ENCODE results near the gene ATCAY.
A peak's percentile ranks its signal among the peaks of the same experiment; 100 is the strongest.
"Not testable (repeated sequence)": the region's sequence is repeated elsewhere in the genome, so short reads cannot be mapped to it uniquely, and the experiment has no call there.

The ATCAY gene

DNA sequence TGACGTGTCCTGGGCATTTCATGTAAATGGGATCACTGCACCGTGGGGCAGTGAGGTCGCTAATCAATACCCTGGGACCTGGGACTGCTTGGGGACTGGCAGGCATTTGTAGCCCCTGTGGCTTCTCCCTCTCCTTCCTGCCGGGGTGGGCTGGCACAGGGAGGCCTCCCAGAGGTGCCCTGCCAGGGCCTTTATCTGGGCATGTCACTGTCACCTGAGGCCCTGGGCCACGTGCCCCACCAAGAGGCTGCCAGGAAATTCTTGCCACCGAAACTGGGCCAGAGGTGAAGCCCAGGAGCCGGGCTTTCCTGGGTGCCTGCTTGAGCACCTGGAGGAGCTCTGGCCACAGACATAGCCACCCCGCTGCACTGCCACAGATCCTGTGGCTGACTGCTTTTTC is 50.6 kb downstream of the ATCAY start:
- H3K4me3 ChIP-seq (ENCODE audit: low read depth, low read length) = no peak overlapping the region
- H3K27ac ChIP-seq = no peak overlapping the region
- no peak for TF ChIP-seq CTCF (IDR thresholded peaks at IDR 0.05; ENCODE audit: low read depth, low read length)
- no peak for DNase-seq
- H3K27me3 ChIP-seq (ENCODE audit: insufficient read depth, low read depth, severe bottlenecking) = no peaks in the 10 kb centered on the region
- H3K36me3 ChIP-seq = peaks cover 3% of the 10 kb centered on the region; the same call in 1 of the 2 replicates
- no peaks in the 10 kb centered on the region for H3K9me3 ChIP-seq (ENCODE audit: severe bottlenecking)

- no peak for TF ChIP-seq CTCF (IDR thresholded peaks at IDR 0.05; ENCODE audit: low read depth, low read length)
- no peak within 1 kb of the TSS for H3K4me3 ChIP-seq (ENCODE audit: low read depth, low read length)
Measured at GRCh38 chr19:3932931-3933810, 52.7 kb downstream of the ATCAY start, which contains the start of gene NMRK2. TSS of gene NMRK2 (plus strand) at chr19:3933069. CDS start at chr19:3933672, 603 bp downstream.

GRCh38 chr19:3936506-3937442 is 56.3 kb downstream of the ATCAY start:
- Histone ChIP-seq H3K27ac (no peak overlapping the region), H3K4me3 (ENCODE audit: low read depth, low read length) (no peak overlapping the region), H3K9me3 (ENCODE audit: severe bottlenecking) (no peaks in the 10 kb centered on the region), H3K27me3 (ENCODE audit: insufficient read depth, low read depth, severe bottlenecking) (no peaks in the 10 kb centered on the region), H3K36me3 (no peaks in the 10 kb centered on the region)
- no peak for DNase-seq
- TF ChIP-seq CTCF (IDR thresholded peaks at IDR 0.05; ENCODE audit: low read depth, low read length) = no peak

More at GRCh38 chr19:3932931-3933810, 52.7 kb downstream of the ATCAY start, which contains the start of gene NMRK2:
- no peak within 1 kb of the TSS for H3K27ac ChIP-seq
- H3K27me3 ChIP-seq (ENCODE audit: insufficient read depth, low read depth, severe bottlenecking) = no peaks in the 10 kb centered on the region
- H3K36me3 ChIP-seq = no peaks in the 10 kb centered on the region
- H3K9me3 ChIP-seq (ENCODE audit: severe bottlenecking) = no peaks in the 10 kb centered on the region
- peak; percentile 44 for DNase-seq

- H3K36me3 ChIP-seq; H3K27ac ChIP-seq; H3K9me3 ChIP-seq (ENCODE audit: severe bottlenecking); H3K27me3 ChIP-seq (ENCODE audit: insufficient read depth, low read depth, severe bottlenecking); DNase-seq; H3K4me3 ChIP-seq (ENCODE audit: low read depth, low read length): not testable (repeated sequence)
Measured at GRCh38 chr19:3938300-3938950, 57.9 kb downstream of the ATCAY start.

DNA sequence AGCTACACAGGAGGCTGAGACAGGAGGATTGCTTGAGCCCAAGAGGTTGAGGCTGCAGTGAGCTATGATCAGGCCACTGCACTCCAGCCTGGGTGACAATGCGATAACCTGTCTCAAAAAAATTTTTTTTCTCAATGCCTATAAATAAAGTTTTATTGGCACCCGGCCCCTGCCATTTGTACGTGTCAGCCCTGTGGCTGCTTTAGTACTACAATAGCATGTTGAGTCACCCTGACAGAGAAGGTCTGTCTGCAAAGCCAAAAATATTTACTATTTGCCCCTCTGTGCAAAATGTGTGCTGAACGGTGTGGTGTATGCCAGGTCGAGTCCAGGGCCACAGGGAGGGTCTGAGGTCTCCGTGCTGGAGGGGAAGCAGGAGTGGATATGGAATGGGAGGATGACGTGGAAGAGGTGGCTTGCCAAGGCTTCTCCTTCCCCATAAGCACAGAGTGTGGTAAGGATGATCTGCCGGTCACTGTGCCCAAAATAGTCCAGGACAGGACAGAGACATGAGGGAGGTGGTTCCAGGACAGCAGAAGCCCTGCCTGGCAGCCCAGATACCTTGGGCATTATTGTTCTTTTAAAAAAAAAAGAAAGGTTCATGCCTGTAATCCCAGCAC is 62.4 kb downstream of the ATCAY start:
- no peak for TF ChIP-seq CTCF (IDR thresholded peaks at IDR 0.05; ENCODE audit: low read depth, low read length)
- no peak for DNase-seq
- H3K27ac ChIP-seq = no peak overlapping the region
- H3K9me3 ChIP-seq (ENCODE audit: severe bottlenecking) = no peaks in the 10 kb centered on the region
- H3K27me3 ChIP-seq (ENCODE audit: insufficient read depth, low read depth, severe bottlenecking) = no peaks in the 10 kb centered on the region
- H3K4me3 ChIP-seq (ENCODE audit: low read depth, low read length) = no peak overlapping the region
- no peaks in the 10 kb centered on the region for H3K36me3 ChIP-seq

Data from WERI-Rb-1 (cell line).